ENCODE results near the gene BABAM2. TPM values are rescaled to one million over a fixed set of nuclear protein-coding genes. Genes with fewer than 3 reads are reported as not detected.

Gene BABAM2
- total and polyA plus RNA-seq, 9 of the 15 experiments (the other 6 are each of a cell fraction or from before 2014, with no cell fraction given) = 10.9 to 37.4 (median 25.6) TPM

- TF ChIP-seq, protein P1, sequence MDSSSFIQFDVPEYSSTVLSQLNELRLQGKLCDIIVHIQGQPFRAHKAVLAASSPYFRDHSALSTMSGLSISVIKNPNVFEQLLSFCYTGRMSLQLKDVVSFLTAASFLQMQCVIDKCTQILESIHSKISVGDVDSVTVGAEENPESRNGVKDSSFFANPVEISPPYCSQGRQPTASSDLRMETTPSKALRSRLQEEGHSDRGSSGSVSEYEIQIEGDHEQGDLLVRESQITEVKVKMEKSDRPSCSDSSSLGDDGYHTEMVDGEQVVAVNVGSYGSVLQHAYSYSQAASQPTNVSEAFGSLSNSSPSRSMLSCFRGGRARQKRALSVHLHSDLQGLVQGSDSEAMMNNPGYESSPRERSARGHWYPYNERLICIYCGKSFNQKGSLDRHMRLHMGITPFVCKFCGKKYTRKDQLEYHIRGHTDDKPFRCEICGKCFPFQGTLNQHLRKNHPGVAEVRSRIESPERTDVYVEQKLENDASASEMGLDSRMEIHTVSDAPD (CRISPR knock-in tag; IDR thresholded peaks at IDR 0.05) = no peak
Measured at GRCh38 chr2:28181801-28182200, 291.3 kb downstream of the BABAM2 start (continued).

DNA sequence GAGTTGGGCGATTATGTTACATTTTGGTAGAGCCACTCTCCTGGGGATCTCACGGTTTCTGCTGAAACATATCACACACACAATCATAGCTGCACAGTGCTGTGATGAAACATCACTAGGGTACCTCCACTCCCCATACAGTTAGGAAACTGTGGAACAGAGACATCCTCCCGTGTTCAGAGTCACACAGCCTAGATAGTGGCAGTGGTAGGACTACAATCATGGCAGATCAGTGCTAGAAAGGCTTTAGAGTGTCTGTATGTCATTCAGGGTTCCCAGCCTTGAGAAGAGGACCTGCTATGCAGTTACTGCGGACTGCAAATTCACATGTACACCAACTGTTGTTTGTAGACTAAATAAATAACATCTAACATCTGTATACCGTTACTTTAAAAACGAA lies 291.8 kb downstream of the BABAM2 start:
- no peak overlapping the region for H2AFZ ChIP-seq (ENCODE audit: low read depth, low read length)
- H3K79me2 ChIP-seq (ENCODE audit: control insufficient read depth, insufficient read depth, low read length) = no peaks in the 10 kb centered on the region
- H3K27ac ChIP-seq (ENCODE audit: extremely low read depth, low read depth, low read length) = no peak overlapping the region
- DNase-seq (ENCODE audit: extremely low read depth in 1 of 4, low spot score in 3 of 4) (no peak), ATAC-seq (no peak), FAIRE-seq (no peak)
- ChIA-PET POLR2A (interaction anchor here (1.1 kb wide), 1 partner anchor 10 kb away, joined by 3 read pairs; no protein-coding TSS in a partner anchor), CTCF (ENCODE audit: low intra/inter-chr PET ratio) (no interaction called here)
- no peaks in the 10 kb centered on the region for H3K4me1 ChIP-seq (replicated peaks in 1 of 2; ENCODE audit: control insufficient read depth in 2 of 2, insufficient read depth in 2 of 2, low read length in 2 of 2)
- no peaks in the 10 kb centered on the region for H3K9me3 ChIP-seq (replicated peaks; ENCODE audit: control insufficient read depth, insufficient read depth, low read depth, low read length)
- H3K9ac ChIP-seq (ENCODE audit: insufficient read depth in 1 of 2, low read depth in 2 of 2, low read length in 2 of 2) = no peak overlapping the region
- H4K20me1 ChIP-seq (replicated peaks; ENCODE audit: control insufficient read depth, insufficient read depth, low read length) = no peaks in the 10 kb centered on the region
- WGBS (ENCODE audit: insufficient coverage, low coverage, missing lambda C conversion rate) = 12% methylated on average over 6 of the region's 6 CpGs
- H3K4me3 ChIP-seq = no peak overlapping the region
- no peak overlapping the region for H3K4me2 ChIP-seq (ENCODE audit: insufficient read depth, low read length)
- no peaks in the 10 kb centered on the region for H3K27me3 ChIP-seq (ENCODE audit: control insufficient read depth in 2 of 2, insufficient read depth in 2 of 2, low read length in 2 of 2)
- no TSS peak for BruUV-seq (replicated peaks)
- intact Hi-C loops (cut with micrococcal nuclease) = no loop called here
- TF ChIP-seq ZKSCAN3 (CRISPR knock-in tag; IDR thresholded peaks at IDR 0.05) (no peak), CREBBP (IDR thresholded peaks at IDR 0.05; ENCODE audit: low read depth, low read length) (no peak), SRSF9 (IDR thresholded peaks at IDR 0.05; ENCODE audit: borderline replicate concordance, low read depth, low read length) (no peak), ZNF23 (CRISPR knock-in tag; IDR thresholded peaks at IDR 0.05) (no peak), SETDB1 (IDR thresholded peaks at IDR 0.05; ENCODE audit: low read length) (no peak), SMC3 (conservative IDR thresholded peaks at IDR 0.05; ENCODE audit: insufficient read depth, low read depth, low read length) (no peak), JUND (IDR thresholded peaks at IDR 0.05; ENCODE audit: borderline replicate concordance, low read depth, low read length) (no peak), JUND (tag; IDR thresholded peaks at IDR 0.05; ENCODE audit: borderline replicate concordance, low read depth, low read length) (no peak), ZBTB17 (CRISPR knock-in tag; IDR thresholded peaks at IDR 0.05) (no peak), SP1 (CRISPR knock-in tag; IDR thresholded peaks at IDR 0.05) (no peak), LEF1 (IDR thresholded peaks at IDR 0.05) (no peak)
- in situ Hi-C loops (cut with MboI) = no loop called here
- no peaks in the 10 kb centered on the region for H3K36me3 ChIP-seq (ENCODE audit: control insufficient read depth, insufficient read depth, low read length)
- no peaks in the 10 kb centered on the region for H3K9me1 ChIP-seq (ENCODE audit: control insufficient read depth, insufficient read depth, low read length)
